Measurements from ENCODE around the gene CD151. TPM values are rescaled to one million over a fixed set of nuclear protein-coding genes. Genes with fewer than 3 reads are reported as not detected.

CD151 gene
- total RNA-seq (2014; rRNA removed; shearing (Covaris generic)) = 123 and 179 TPM in 2 replicates

GRCh38 chr11:832529-833113 lies at the start of gene CD151:
CD151 (plus strand) TSS chr11:832952; CDS start chr11:836070, 3,118 bp downstream.
- no peak for DNase-seq (ENCODE audit: low read depth in 1 of 2, low spot score in 2 of 2)
- Histone ChIP-seq H3K27me3 (replicated peaks) (peaks cover 22% of the 10 kb centered on the region), H3K27ac (peak within 1 kb of the TSS; percentile 57), H3K9me3 (replicated peaks) (no peaks in the 10 kb centered on the region), H3K36me3 (peaks cover 21% of the 10 kb centered on the region), H3K4me3 (peak within 1 kb of the TSS; percentile 80), H3K4me1 (replicated peaks) (peaks cover 47% of the 10 kb centered on the region)

- no peaks in the 10 kb centered on the region for H3K9me3 ChIP-seq (replicated peaks)
- no peaks in the 10 kb centered on the region for H3K4me1 ChIP-seq (replicated peaks)
- H3K27me3 ChIP-seq (replicated peaks) = no peaks in the 10 kb centered on the region
- no peak for DNase-seq (ENCODE audit: low read depth in 1 of 2, low spot score in 2 of 2)
- no peak overlapping the region for H3K4me3 ChIP-seq
- 0 out of 2 replicates have a peak, but pooled peaks cover 3% of the 10 kb centered on the region for H3K36me3 ChIP-seq
- no peak overlapping the region for H3K27ac ChIP-seq
Observed at GRCh38 chr11:783581-784015, 49.2 kb upstream of the CD151 start.

GRCh38 chr11:786235-787083 lies 46.3 kb upstream of the CD151 start:
- Histone ChIP-seq H3K36me3 (no peaks in the 10 kb centered on the region), H3K4me3 (no peak overlapping the region), H3K9me3 (replicated peaks) (no peaks in the 10 kb centered on the region), H3K27ac (no peak overlapping the region), H3K4me1 (replicated peaks) (no peaks in the 10 kb centered on the region), H3K27me3 (replicated peaks) (no peaks in the 10 kb centered on the region)
- DNase-seq (ENCODE audit: low read depth in 1 of 2, low spot score in 2 of 2) = no peak

GRCh38 chr11:787084-787675 lies 45.6 kb upstream of the CD151 start:
- DNase-seq (ENCODE audit: low read depth in 1 of 2, low spot score in 2 of 2) = no peak
- Histone ChIP-seq H3K27ac (no peak overlapping the region), H3K4me1 (replicated peaks) (no peaks in the 10 kb centered on the region), H3K4me3 (no peak overlapping the region), H3K9me3 (replicated peaks) (no peaks in the 10 kb centered on the region), H3K27me3 (replicated peaks) (no peaks in the 10 kb centered on the region), H3K36me3 (no peaks in the 10 kb centered on the region)

GRCh38 chr11:788009-788640 lies 44.6 kb upstream of the CD151 start:
- H3K4me3 ChIP-seq = no peak overlapping the region
- no peak overlapping the region for H3K27ac ChIP-seq
- H3K27me3 ChIP-seq (replicated peaks) = no peaks in the 10 kb centered on the region
- no peaks in the 10 kb centered on the region for H3K36me3 ChIP-seq
- H3K9me3 ChIP-seq (replicated peaks) = no peaks in the 10 kb centered on the region
- no peaks in the 10 kb centered on the region for H3K4me1 ChIP-seq (replicated peaks)
- DNase-seq (ENCODE audit: low read depth in 1 of 2, low spot score in 2 of 2) = no peak

GRCh38 chr11:788953-789940 lies 43.5 kb upstream of the CD151 start:
- Histone ChIP-seq H3K4me1 (replicated peaks) (no peaks in the 10 kb centered on the region), H3K27ac (no peak overlapping the region), H3K4me3 (no peak overlapping the region), H3K9me3 (replicated peaks) (no peaks in the 10 kb centered on the region), H3K27me3 (replicated peaks) (no peaks in the 10 kb centered on the region), H3K36me3 (no peaks in the 10 kb centered on the region)
- no peak for DNase-seq (ENCODE audit: low read depth in 1 of 2, low spot score in 2 of 2)

- no peaks in the 10 kb centered on the region; the same call in 1 of the 2 replicates for H3K4me1 ChIP-seq (replicated peaks)
- H3K27ac ChIP-seq = no peak within 1 kb of the TSS
- no peaks in the 10 kb centered on the region for H3K9me3 ChIP-seq (replicated peaks)
- no peak within 1 kb of the TSS for H3K4me3 ChIP-seq
- no peaks in the 10 kb centered on the region for H3K27me3 ChIP-seq (replicated peaks)
- DNase-seq (ENCODE audit: low read depth in 1 of 2, low spot score in 2 of 2) = no peak
- H3K36me3 ChIP-seq = no peaks in the 10 kb centered on the region
Observed at GRCh38 chr11:789943-790342, 42.8 kb upstream of the CD151 start, which contains the start of gene CEND1. CEND1 (minus strand) TSS chr11:790090; CDS start chr11:788576, 1,514 bp downstream.

- H3K27ac ChIP-seq = no peak overlapping the region
- H3K4me3 ChIP-seq = no peak overlapping the region
- DNase-seq (ENCODE audit: low read depth in 1 of 2, low spot score in 2 of 2) = no peak
- H3K36me3 ChIP-seq = no peaks in the 10 kb centered on the region
- no peaks in the 10 kb centered on the region for H3K27me3 ChIP-seq (replicated peaks)
- peaks cover 8% of the 10 kb centered on the region for H3K4me1 ChIP-seq (replicated peaks)
- H3K9me3 ChIP-seq (replicated peaks) = no peaks in the 10 kb centered on the region
Observed at GRCh38 chr11:790721-791564, 41.8 kb upstream of the CD151 start.

GRCh38 chr11:791658-792534 lies 40.9 kb upstream of the CD151 start:
- Histone ChIP-seq H3K4me1 (replicated peaks) (peaks cover 15% of the 10 kb centered on the region), H3K27ac (no peak overlapping the region), H3K4me3 (no peak overlapping the region), H3K9me3 (replicated peaks) (no peaks in the 10 kb centered on the region), H3K27me3 (replicated peaks) (no peaks in the 10 kb centered on the region), H3K36me3 (no peaks in the 10 kb centered on the region)
- DNase-seq (ENCODE audit: low read depth in 1 of 2, low spot score in 2 of 2) = no peak

GRCh38 chr11:792535-792821 lies 40.3 kb upstream of the CD151 start:
- H3K27me3 ChIP-seq (replicated peaks) = no peaks in the 10 kb centered on the region
- no peak overlapping the region for H3K27ac ChIP-seq
- peaks cover 21% of the 10 kb centered on the region for H3K4me1 ChIP-seq (replicated peaks)

GRCh38 chr11:792873-793272 lies 39.9 kb upstream of the CD151 start:
- Histone ChIP-seq H3K4me3 (no peak overlapping the region), H3K27me3 (replicated peaks) (no peaks in the 10 kb centered on the region), H3K9me3 (replicated peaks) (no peaks in the 10 kb centered on the region), H3K4me1 (replicated peaks) (peaks cover 23% of the 10 kb centered on the region), H3K36me3 (no peaks in the 10 kb centered on the region), H3K27ac (no peak overlapping the region)
- no peak for DNase-seq (ENCODE audit: low read depth in 1 of 2, low spot score in 2 of 2)

More at GRCh38 chr11:792535-792821, 40.3 kb upstream of the CD151 start:
- no peaks in the 10 kb centered on the region for H3K36me3 ChIP-seq
- H3K9me3 ChIP-seq (replicated peaks) = no peaks in the 10 kb centered on the region
- H3K4me3 ChIP-seq = no peak overlapping the region
- no peak for DNase-seq (ENCODE audit: low read depth in 1 of 2, low spot score in 2 of 2)

Data from SJSA1 (cell line).